Left colon (tissue), 2 donors: ENCODE data around the gene CEL. TPM values are rescaled to one million over a fixed set of nuclear protein-coding genes. Genes with fewer than 3 reads are reported as not detected.
A peak's percentile ranks its signal among the peaks of the same experiment; 100 is the strongest.

Experiments
- ATAC-seq: fragments of 200-7000 bp; cut with Tn5 transposase; one replicate; pipeline ENCODE4 v1.9.1; 2020; ENCODE audit warnings: mild to moderate bottlenecking, moderate library complexity
- DNase-seq, 2 donors: peaks; one replicate each; pipeline ENCODE4 v3.0.0-alpha.2; 2020
- intact Hi-C, 2 donors: fragments of 100-400 bp; cut with DNase I in 1 of 2; cut with micrococcal nuclease in 1 of 2; formaldehyde crosslinking; loops; one replicate each; pipeline versions ENCODE4 v1.11.2 to v1.14.0; 2022; cut with DNase I, micrococcal nuclease
- total RNA-seq, 2 donors: library from RNA; stranded (reverse); fragmentation: NEBNext Ultra II Directional; extraction: Animal tissue kit (Norgen Biotek cat#: 25700); gene quantifications; one replicate each; pipeline ENCODE4 v1.2.1, GENCODE V29; 2021
- donor health status: DM: no; HTN: no; CAD: no.
- donor health status: DM: yes; HTN: yes; CAD: no.

The CEL gene
- total RNA-seq, 2 donors from 2014 or later = 0.64 to 2.4 TPM

DNA sequence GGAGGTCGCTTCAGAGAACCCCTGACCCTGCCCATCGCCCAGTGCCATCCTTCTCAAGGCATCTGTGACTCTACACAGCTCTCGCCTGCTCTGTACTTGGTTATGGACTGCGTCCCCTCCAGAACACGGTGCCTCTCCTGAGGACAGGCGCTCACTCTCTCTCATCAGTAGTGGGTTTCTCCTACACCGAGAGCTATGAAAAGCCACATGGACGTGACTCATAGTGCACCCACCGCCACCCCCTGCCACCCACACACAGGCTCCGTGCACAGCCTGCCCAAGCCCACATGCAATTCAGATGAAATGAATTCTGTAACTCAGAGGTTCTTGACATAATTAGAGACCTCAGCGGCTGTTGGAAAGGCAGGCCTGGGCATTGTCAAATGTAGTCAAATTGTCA lies 17.1 kb upstream of the CEL start:
- ATAC-seq (no peak), DNase-seq (no peak)

DNA sequence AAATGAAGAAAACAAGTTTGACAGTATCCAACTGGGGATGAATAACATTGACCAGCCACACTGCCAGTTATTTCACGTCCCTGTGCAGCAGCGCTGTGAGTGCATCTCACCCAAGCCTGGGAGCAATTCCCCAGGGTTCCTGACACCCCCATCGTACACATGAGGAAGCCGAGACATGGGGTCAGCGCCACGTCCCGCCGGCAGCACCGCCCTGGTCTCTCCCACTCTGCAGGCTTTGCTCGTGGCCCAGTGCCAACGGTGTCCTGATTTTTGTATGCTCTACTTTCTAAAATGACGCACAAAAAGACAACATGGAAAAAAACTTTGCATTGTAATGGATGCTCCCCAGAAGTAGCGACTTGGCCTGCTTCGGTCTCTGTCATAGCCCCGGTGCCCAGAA lies 16.6 kb upstream of the CEL start:
- ATAC-seq = no peak
- DNase-seq = no peak
- intact Hi-C loops = no loop called here

More for the DNA sequence above, 17.1 kb upstream of the CEL start:
- intact Hi-C loops = no loop called here

DNA sequence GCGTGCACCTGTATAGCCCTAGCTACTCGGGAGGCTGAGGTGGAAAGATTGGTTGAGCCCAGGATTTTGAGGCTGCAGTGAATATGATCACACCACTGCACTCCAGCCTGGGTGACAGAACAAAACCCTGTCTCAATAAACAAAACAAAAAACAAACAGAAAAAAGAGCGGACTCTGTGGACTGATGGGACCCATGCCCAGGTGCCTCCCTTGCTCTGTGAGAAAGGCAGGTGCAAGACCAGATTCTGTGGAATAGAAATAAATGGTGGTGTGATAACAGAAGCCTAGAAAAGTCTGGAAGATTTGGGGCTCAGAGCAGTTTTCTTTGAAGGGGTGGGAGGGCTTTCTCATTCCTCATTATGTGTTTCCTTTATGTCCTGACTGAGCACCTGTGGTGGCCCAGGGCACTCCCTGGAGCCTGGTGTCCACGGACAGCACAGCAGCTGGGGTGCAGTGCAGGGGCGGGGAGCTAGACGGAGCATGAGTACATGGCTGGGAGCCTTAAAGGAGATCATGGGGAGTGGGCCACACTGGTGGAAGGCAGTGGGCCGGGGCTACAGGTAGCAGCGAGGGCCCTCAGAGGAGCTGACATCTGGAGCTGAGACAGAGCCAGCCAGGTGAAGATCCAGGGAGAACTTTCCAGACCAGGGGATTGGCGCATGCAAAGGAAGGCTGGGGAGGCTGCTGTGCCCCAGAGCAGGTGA lies 15.4 kb upstream of the CEL start:
- intact Hi-C loops = no loop called here
- no peak for ATAC-seq

DNA sequence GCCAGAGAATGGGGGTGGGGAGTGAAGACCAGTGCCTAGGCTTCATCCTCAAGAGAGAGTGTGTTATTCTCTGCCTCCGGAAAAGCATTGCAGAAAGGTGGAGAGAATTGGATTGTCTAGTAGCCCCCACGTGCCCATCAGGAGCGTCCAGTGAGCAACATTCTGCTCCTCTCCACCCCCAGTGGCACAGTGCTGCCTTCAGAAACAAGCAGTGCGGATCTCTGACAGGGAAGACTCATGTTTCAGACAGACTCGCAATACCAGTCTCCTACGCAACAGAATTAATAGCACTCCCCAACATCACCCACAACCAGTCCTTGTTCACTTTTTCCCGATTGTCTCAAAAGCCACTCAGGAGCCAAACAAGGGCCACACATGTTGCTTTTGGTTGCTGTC lies 14.9 kb upstream of the CEL start:
- intact Hi-C loops = no loop called here
- ATAC-seq (no peak), DNase-seq (no peak)

More for the DNA sequence above, 15.4 kb upstream of the CEL start:
- DNase-seq = no peak

DNA sequence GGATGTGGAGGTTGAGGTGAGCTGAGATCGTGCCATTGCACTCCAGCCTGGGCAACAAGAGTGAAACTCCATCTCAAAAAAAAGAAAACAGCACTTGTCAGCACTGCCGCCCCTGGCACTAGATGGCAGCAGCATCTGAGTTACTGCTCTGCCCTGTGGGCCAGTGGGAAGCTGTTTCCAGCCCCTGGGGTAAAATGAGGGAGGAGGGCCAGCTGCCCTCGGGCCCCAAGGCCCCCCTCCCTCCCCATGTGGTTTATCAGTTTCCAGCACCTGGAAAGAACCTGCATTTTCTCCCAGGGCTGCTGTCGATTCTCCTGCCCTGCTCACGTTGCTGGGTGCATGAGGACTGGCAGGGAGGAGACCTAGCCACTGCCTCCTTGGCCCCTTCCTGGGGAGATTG lies 13.2 kb upstream of the CEL start:
- peak in 1 of 2 donors; percentile 45 for DNase-seq
- peak; percentile 41 for ATAC-seq
- intact Hi-C loops = no loop called here

DNA sequence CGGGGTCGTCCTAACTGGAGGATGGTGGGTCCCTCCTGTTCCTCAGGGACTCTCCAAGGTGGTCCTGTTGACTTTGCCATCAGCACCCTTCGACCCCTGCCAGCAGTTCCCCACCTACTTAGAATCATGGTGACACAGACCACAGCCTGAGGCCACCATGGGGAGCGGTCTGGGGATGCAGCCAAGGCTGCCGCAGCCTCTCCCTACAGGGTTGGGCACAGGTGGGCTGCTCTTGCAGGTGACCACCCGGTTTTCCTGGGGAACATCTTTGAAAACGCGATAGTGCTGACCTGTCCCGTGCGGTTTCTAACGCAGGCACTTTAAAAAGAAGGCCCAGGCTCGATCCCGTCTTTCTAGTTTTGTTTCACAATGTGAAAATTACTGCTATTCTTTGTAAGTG lies 12.7 kb upstream of the CEL start:
- DNase-seq (no peak), ATAC-seq (no peak)
- intact Hi-C loops = no loop called here

DNA sequence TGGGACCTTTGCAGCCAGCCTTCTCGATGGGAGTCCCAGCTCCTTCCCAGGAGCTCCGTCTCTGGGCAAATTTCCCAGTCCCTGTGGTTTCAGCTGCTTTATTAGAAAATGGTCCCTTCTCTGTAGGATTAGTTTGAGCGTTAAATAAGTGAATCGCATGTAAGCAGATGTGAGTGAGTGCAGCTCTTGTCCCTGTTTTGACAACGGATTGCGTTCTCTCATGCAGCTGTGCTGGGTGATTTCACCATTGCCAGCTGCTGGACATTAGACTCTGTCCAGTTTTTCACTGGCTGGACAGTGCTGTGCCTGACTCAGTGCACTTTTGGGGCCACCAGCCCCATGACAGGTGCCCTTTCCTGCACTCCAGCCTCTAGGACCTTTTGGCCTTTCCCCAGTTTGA lies 11.6 kb upstream of the CEL start:
- ATAC-seq = no peak
- intact Hi-C loops = no loop called here
- no peak for DNase-seq

DNA sequence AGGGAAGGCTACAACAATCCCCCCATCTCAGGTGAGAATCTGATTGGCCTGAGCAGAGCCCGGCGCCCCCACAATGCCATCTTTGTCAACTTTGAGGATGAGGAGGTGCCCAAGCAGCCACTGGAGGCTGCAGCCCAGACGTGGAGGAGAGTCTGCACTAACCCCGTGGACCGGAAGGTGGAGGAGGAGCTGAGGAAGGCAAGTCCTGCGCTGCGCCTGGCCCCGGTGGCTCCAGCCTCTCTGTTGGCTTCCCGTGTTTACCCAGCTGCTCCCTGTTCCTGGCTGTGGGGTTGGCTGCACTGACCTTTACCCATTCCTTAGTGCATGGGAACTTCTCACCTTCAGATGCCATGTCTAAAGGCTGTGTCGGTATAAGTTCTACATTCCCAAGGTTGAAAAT lies 11.0 kb upstream of the CEL start:
- DNase-seq (peak; percentile 76 to 79), ATAC-seq (peak; percentile 98)
- intact Hi-C loops = no loop called here

DNA sequence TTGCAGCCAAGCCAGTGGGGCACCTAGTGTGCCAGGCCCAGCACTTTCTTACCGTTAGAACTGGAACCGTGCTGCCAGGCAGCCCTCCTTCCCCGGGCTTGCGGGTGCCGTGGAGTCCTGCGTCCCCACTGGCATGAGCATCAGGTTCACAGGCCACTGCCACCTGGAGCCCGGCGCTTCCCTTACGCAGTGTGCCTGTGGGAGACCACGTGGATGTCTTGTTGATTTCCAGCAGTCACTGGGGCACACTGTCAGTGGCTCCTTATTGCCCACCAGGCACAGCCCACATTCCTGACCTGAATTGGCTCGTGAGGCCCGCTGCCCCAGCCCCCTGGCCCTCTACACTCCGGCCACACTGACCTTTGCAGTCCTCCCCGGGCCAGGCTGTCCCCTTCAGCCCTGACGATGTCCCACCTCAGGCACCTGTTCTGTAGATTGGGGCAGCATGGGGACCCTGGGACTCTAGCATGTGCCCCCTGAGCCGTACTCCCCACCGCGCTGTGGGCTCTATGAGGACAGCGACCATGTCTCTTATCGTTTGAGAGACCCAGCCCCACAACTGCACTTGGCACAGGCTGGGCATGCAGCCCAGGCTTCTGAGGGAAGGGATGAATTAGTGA lies 10.4 kb upstream of the CEL start:
- intact Hi-C loops = no loop called here
- DNase-seq (no peak), ATAC-seq (peak; percentile 1)

DNA sequence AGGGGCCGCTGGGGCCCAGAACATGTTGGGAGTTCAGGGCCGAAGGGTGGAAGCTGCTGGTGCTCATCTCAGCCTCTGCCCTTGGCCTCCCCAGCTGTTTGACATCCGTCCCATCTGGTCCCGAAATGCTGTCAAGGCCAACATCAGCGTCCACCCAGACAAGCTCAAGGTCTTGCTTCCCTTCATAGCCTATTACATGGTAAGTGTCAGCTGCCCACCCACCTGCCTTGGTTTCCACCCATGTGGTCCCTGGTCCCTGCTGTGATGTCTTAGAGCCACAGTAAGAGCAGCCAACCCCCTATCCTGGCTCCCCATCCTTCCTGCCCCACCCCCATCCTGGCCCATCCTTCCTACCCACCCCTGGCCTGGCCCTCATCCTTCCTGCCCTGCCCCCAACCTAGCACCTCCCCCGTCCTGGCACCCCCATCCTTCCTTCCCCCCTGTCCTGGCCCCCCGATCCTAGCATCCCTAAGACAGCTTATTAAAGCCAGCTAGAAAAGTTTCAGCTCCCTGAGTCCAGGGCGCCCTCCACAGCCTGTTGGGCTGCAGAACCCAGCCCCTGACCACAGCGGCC lies 9.7 kb upstream of the CEL start:
- intact Hi-C loops = no loop called here
- no peak for ATAC-seq
- no peak for DNase-seq

DNA sequence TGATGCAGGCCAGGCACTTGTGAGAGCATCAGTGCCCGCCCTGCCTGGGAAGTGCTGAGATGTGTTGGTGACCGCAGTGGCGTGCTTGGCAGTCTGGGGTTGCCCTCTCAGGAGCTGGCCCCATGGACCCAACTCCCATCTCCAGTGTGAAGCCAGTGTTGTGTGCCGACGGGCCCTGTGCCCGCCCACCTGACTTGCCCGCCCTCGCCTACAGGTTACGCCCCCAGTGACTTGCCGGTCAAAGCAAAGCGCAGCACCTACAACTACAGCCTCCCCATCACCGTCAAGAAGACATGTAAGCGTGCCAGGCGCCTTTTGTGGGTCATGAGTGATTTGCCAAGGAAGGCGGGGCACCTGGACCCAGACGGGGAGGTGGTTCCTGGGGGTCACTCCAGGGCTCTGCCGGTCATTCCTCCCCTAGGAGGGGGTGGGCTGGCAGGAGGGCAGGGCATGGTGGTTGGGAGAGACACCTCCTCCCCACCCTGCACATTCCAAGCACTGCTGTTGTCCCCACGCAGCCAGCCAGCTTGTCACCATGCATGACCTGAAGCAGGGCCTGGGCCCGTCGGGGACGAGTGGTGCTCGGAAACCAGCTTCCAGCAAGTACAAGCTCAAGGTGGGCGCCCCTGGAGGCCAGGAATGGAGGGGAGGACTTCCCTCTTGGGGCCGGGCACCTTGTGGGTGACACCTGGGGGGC lies 7.4 kb upstream of the CEL start:
- no peak for ATAC-seq
- DNase-seq = no peak
- intact Hi-C loops = no loop called here

DNA sequence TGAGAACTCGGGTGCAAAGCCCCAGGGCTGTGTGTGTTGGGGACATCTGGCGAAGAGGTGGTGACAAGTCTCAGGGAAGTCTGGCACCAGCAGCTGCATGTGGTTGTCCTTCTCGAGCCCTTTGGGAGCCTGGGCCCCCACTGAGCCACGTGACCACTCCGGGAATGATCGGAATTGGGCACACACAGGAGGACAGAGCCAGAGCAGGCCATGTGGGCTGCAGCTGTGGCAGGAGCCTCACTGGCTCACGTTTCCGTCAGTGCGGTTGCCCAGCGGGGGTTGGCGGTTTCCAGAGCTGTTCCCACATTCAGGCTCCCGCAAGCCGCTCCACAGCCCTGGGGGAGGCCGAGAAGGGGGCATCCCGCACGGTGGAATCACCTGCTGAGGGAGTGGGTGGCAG lies 6.8 kb upstream of the CEL start:
- intact Hi-C loops = no loop called here
- no peak for ATAC-seq
- no peak for DNase-seq

DNA sequence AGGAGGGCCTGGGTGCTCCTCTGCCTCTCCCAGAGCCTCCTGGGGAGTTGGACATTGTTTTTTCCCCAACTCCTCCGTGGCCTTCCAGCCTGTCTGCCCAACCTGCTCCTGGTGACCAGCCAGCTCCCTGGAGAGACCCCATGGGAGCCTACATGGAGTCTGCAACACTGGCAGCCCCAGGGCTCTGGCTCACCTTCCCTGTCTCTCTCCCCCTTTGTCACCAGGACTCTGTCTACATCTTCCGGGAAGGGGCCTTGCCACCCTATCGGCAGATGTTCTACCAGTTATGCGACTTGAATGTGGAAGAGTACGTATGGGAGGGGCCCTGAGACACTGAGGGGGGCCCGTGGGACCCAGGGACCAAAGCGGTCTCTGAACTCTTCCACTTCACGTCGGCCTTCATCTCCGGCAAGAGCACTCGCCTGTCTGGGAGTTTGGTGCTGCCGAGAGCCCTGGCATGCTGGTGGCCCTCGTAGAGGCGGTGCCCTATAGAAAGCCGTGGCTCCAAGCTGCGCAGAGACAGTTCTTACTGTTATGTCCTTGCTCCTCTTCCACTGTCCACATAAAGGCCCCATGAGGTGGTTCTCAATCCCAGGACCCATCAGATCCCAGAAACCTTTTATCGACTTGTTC lies 5.9 kb upstream of the CEL start:
- DNase-seq (no peak), ATAC-seq (no peak)
- intact Hi-C loops = no loop called here

DNA sequence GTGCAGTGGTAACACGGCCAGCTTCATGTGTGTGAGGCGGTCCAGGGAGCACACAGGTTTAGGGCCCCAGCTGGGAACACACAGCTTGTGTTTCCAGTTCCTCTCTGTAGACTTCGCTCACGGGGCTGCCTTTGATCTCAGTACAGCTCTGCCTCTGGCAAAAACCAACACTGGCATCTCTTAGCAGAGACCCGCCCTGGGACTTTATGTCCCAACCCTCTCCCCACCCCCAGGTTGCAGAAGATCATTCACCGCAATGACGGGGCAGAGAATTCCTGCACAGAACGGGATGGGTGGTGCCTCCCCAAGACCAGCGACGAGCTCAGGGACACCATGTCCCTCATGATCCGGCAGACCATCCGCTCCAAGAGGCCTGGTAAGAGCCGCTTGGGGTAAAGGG lies 5.2 kb upstream of the CEL start:
- ATAC-seq = no peak
- no peak for DNase-seq
- intact Hi-C loops = no loop called here

DNA sequence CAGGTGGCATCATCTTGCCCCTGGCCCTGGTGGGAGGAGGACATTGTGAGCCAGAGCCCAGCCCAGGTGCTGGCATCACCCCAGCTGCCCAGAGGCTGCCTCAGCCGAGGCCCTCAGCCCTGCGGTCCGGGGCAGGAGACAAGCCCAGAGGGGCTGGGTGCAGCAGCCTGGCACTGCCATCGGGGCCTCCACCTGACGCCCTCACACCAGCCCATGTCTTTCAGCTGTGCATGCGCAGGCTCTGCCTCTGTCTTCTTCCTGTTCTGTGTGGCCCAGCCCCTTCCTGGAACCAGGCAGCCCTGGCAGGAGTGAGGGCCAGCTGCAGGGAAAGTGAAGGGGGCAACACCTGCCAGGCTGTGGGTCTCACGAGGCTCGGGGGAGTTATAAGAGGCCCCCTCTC lies 4.8 kb upstream of the CEL start:
- ATAC-seq = no peak
- DNase-seq = no peak
- intact Hi-C loops = no loop called here

DNA sequence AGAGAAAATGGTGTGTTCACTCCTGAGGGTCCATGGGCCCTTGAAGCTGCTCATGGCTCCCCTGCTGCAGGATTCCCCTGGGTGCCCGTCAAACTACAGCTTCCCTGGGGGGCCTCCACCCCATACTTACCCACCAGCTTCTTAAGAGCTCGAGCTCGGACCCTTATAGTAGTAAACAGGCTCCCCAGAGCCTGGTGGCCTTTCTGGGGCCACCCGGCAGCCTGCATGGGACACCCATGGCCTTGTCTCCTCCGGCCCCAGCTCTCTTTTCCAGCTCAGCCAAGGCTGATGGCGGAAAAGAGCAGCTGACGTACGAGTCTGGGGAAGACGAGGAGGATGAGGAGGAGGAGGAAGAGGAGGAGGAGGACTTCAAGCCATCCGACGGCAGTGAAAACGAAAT lies 4.2 kb upstream of the CEL start:
- intact Hi-C loops = no loop called here
- DNase-seq = no peak
- ATAC-seq = no peak

DNA sequence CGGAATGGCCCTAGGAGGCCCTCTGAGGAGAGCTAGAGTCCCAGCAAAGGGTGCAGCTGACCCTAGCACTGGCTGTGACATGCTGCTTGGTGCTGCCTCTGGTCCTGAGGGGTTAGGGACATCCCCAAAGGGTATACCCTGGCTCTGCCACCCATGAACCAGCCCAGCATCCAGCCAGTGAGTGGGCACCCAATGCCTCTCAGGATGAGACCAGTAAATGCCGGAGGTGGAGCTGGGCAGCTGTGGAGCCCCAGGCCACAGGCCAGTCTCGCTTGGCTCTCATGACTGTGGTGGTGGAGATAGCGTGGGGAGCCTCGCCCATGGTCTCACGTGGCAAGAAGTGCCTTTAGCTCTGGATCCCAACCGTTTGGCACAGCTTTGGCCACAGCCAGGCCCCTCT lies 3.7 kb upstream of the CEL start:
- intact Hi-C loops = no loop called here
- ATAC-seq = no peak
- no peak for DNase-seq

DNA sequence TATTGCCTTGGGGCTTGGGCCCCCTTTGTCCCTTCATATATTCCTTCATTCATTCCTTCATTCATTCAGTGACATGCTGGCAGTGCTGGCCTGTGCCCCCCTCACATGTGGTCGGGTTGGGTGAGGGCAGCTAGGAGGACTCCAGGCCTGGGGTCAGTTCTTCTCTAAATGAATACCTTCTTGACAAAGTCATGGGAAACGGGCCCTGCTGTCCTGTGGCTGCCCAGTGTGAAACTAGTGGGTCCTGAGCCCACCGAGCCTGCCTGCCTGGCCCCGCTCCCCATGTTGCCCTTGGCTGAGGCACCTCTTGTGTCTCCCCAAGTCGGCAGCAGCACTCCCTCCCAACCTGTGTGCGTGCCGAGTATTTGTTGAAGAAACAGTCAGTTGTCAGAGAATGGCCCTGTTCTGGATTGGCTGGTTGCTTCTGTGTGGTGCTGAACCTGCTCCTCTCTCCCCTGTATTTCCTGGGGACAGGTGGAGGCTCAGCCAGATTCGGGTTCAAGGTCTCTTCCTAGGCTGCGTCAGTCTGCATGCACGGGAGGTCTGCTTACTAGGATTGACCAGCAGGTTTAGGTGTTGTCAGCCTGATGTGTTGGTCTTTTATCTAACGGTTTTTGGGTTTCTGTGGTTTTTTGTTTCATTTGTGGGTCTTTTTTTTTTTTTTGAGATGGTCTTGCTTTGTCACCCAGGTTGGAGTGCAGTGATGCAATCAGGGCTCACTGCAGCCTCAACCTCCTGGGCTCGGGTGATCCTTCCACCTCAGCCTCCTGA lies 3.0 kb upstream of the CEL start:
- ATAC-seq (no peak), DNase-seq (no peak)
- intact Hi-C loops = no loop called here

DNA sequence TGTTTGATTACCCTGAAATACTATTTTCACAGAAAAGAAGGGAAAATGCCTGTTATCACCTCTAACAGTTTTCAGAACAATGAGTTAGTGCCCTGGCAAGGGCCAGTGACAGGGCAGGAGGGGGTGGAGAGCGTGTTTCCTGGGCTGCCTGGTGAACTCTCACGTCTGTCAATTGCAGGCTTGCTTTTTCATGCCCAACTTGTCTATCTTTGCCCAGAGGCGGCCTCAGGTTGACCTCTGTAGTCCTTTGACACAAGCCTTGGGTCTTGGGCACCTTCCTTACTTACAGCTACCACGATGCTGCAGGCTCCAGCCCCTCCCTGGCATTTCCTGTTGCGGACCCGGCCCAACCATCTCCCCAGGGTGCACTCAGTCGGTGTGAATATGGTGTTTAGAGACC lies 2.2 kb upstream of the CEL start:
- intact Hi-C loops = no loop called here
- DNase-seq = no peak
- ATAC-seq = no peak
